Esophagus muscularis mucosa (tissue), 4 donors: Measurements from ENCODE around the gene TNF.

ENCODE experiments used
- CTCF ChIP-seq, 3 experiments: fragments of 200-600 bp in 2 of 3; fragments of 450-650 bp in 1 of 3; sonication (generic) in 2 of 3; IDR thresholded peaks; one replicate each; pipeline ENCODE4 v1.5.1; 2017 to 2019; ENCODE audit warnings: antibody characterized with exemption in 3 of 3, mild to moderate bottlenecking in 2 of 3, moderate library complexity in 1 of 3
- EP300 ChIP-seq: sonication (generic); formaldehyde crosslinking; IDR thresholded peaks from one replicate; pipeline ENCODE4 v1.6.1; 2017; ENCODE audit warnings: antibody characterized with exemption
- POLR2A ChIP-seq: fragments of 450-650 bp; IDR thresholded peaks from one replicate; pipeline ENCODE4 v1.6.1; 2017; ENCODE audit warnings: antibody characterized with exemption, moderate library complexity, mild to moderate bottlenecking, low read depth
- POLR2AphosphoS5 ChIP-seq, 2 donors: sonication (generic); formaldehyde crosslinking; IDR thresholded peaks; one replicate each; pipeline ENCODE4 v1.6.1; 2017; ENCODE audit warnings: antibody characterized with exemption in 2 of 2

- no peak for TF ChIP-seq CTCF (IDR thresholded peaks at IDR 0.05)
- TF ChIP-seq POLR2AphosphoS5 (IDR thresholded peaks at IDR 0.05) = no peak
- no peak for TF ChIP-seq POLR2A
- no peak for TF ChIP-seq EP300
Measured at GRCh38 chr6:31538805-31539400, 36.5 kb upstream of the TNF start.
